GM10248 (cell line): ENCODE results near the gene CCR5.

ENCODE experiments used
- CTCF ChIA-PET: fragments of 300-600 bp; sonication (Branson Sonifier 250); formaldehyde crosslinking; extraction: SDS; loops from one replicate; lab custom pipeline; 2021; ENCODE audit warnings: antibody characterized with exemption; lab: Yijun Ruan, JAX
- POLR2A ChIA-PET: fragments of 350-650 bp; sonication (Branson Sonifier 250); formaldehyde crosslinking; extraction: SDS; loops from one replicate; lab custom pipeline; 2020; ENCODE audit warnings: antibody characterized with exemption; lab: Yijun Ruan, JAX
- DNase-seq: peaks from one replicate; pipeline ENCODE4 v3.0.0; 2012; ENCODE audit errors: extremely low spot score
- CTCF ChIP-seq: IDR thresholded peaks from 2 replicates; pipeline ENCODE4 v1.5.1; 2012; ENCODE audit warnings: mild to moderate bottlenecking, low read depth; ENCODE audit errors: extremely low read depth, missing control alignments, control extremely low read depth

Gene CCR5

GRCh38 chr3:46350262-46350565 is 20.5 kb upstream of the CCR5 start:
- CTCF ChIA-PET = interaction anchor here (1.2 to 1.5 kb wide), 2 partner anchors 10 to 14 kb away, joined by 4 read pairs; no protein-coding TSS in a partner anchor
- no peak for DNase-seq
- TF ChIP-seq CTCF = no peak
- POLR2A ChIA-PET = no interaction called here

- CTCF ChIA-PET = interaction anchor here (1.2 to 1.5 kb wide), 2 partner anchors 12 to 75 kb away, joined by 3 to 4 read pairs; no protein-coding TSS in a partner anchor
- DNase-seq = no peak
- POLR2A ChIA-PET = no interaction called here
- TF ChIP-seq CTCF = no peak
Measured at GRCh38 chr3:46351646-46352045, 19.1 kb upstream of the CCR5 start.

- POLR2A ChIA-PET = no interaction called here
- CTCF ChIA-PET = interaction anchor here (0.9 to 1.4 kb wide), 2 partner anchors 18 to 77 kb away, joined by 3 read pairs; no protein-coding TSS in a partner anchor
- no peak for DNase-seq
- TF ChIP-seq CTCF = no peak
Measured at GRCh38 chr3:46353090-46353489, 17.7 kb upstream of the CCR5 start.

- TF ChIP-seq CTCF = no peak
- ChIA-PET POLR2A (no interaction called here), CTCF (interaction anchor here (0.9 to 1.4 kb wide), 2 partner anchors 19 to 77 kb away, joined by 3 read pairs; no protein-coding TSS in a partner anchor)
- no peak for DNase-seq
Measured at GRCh38 chr3:46353647-46354410, 16.9 kb upstream of the CCR5 start, which contains the start of gene CCR2. Gene CCR2 (plus strand): TSS chr3:46354111. CDS start chr3:46357528, 3,417 bp downstream.

- ChIA-PET CTCF (interaction anchor here (1.3 kb wide), 1 partner anchor 15 kb away, joined by 8 read pairs; the partner anchor contains the start of gene CCR5), POLR2A (no interaction called here)
Measured at GRCh38 chr3:46354478-46354877, 16.3 kb upstream of the CCR5 start.

GRCh38 chr3:46354984-46355383 is 15.8 kb upstream of the CCR5 start:
- ChIA-PET POLR2A (no interaction called here), CTCF (interaction anchor here (1.3 kb wide), 1 partner anchor 15 kb away, joined by 8 read pairs; the partner anchor contains the start of gene CCR5)
- no peak for DNase-seq
- no peak for TF ChIP-seq CTCF

More at GRCh38 chr3:46354478-46354877, 16.3 kb upstream of the CCR5 start:
- DNase-seq = no peak
- no peak for TF ChIP-seq CTCF
